Loucy (cell line): ENCODE data around the gene CHRNA1.
A peak's percentile ranks its signal among the peaks of the same experiment; 100 is the strongest.

ENCODE experiments used
- H2AFZ ChIP-seq: fragments of 200-600 bp; sonication (generic); 2 replicates; pipeline ENCODE4 v1.6.0; 2016; ENCODE audit warnings: antibody characterized with exemption, mild to moderate bottlenecking, low read length, moderate library complexity
- H3F3A ChIP-seq: fragments of 200-600 bp; 2 replicates; pipeline ENCODE4 v1.6.0; 2016; ENCODE audit warnings: antibody characterized with exemption, low read depth, mild to moderate bottlenecking
- H3K27me3 ChIP-seq: fragments of 200-600 bp; sonication (generic); 2 replicates; pipeline ENCODE4 v1.6.1; 2014; ENCODE audit warnings: low read length, mild to moderate bottlenecking; ENCODE audit not compliant: insufficient read depth, poor library complexity, severe bottlenecking
- H3K36me3 ChIP-seq: fragments of 200-600 bp; sonication (generic); 2 replicates; pipeline ENCODE4 v1.6.1; 2016; ENCODE audit warnings: low read length; ENCODE audit not compliant: insufficient read depth
- H3K4me1 ChIP-seq: fragments of 200-600 bp; sonication (generic); 2 replicates; pipeline ENCODE4 v1.5.1; 2014; ENCODE audit warnings: low read length, mild to moderate bottlenecking; ENCODE audit not compliant: insufficient read depth, poor library complexity, severe bottlenecking
- H3K4me2 ChIP-seq: fragments of 200-600 bp; sonication (generic); 2 replicates; pipeline ENCODE4 v1.6.0; 2014; ENCODE audit warnings: antibody characterized with exemption, low read length, low read depth, mild to moderate bottlenecking; ENCODE audit not compliant: poor library complexity, severe bottlenecking
- H3K4me3 ChIP-seq: fragments of 200-600 bp; sonication (generic); 2 replicates; pipeline ENCODE4 v1.5.1; 2014; ENCODE audit warnings: low read length, mild to moderate bottlenecking, mixed read lengths; ENCODE audit not compliant: poor library complexity, severe bottlenecking
- H3K79me2 ChIP-seq: fragments of 200-600 bp; sonication (generic); 2 replicates; pipeline ENCODE4 v1.6.1; 2014; ENCODE audit warnings: low read length; ENCODE audit not compliant: insufficient read depth
- H3K9ac ChIP-seq: fragments of 200-600 bp; sonication (generic); 2 replicates; pipeline ENCODE4 v1.6.0; 2014; ENCODE audit warnings: mild to moderate bottlenecking, low read depth, low read length, moderate library complexity; ENCODE audit not compliant: poor library complexity, severe bottlenecking
- H3K9me2 ChIP-seq: fragments of 200-600 bp; sonication (generic); replicated peaks from 2 replicates; pipeline ENCODE4 v1.6.1; 2016; ENCODE audit warnings: low read depth, low read length, mixed read lengths
- H3K9me3 ChIP-seq: fragments of 200-600 bp; sonication (generic); 2 replicates; pipeline ENCODE4 v1.6.1; 2014; ENCODE audit warnings: mild to moderate bottlenecking, antibody characterized with exemption, low read length, low read depth; ENCODE audit not compliant: insufficient read depth
- H4K20me1 ChIP-seq: fragments of 200-600 bp; sonication (generic); 2 replicates; pipeline ENCODE4 v1.6.0; 2014; ENCODE audit warnings: antibody characterized with exemption, low read length, mild to moderate bottlenecking; ENCODE audit not compliant: insufficient read depth, poor library complexity, severe bottlenecking
- CTCF ChIP-seq: fragments of 200-600 bp; sonication (generic); conservative IDR thresholded peaks from 2 replicates; pipeline ENCODE4 v1.5.1; 2014; ENCODE audit warnings: mild to moderate bottlenecking, antibody characterized with exemption, low read length
- EZH2phosphoT487 ChIP-seq: fragments of 200-600 bp; IDR thresholded peaks from 2 replicates; pipeline ENCODE4 v1.6.1; 2018; ENCODE audit warnings: antibody characterized with exemption, mild to moderate bottlenecking, moderate library complexity, borderline replicate concordance

CHRNA1 gene

GRCh38 chr2:174805803-174806202, 41.5 kb upstream of the CHRNA1 start:
- no peaks in the 10 kb centered on the region for H4K20me1 ChIP-seq
- no peaks in the 10 kb centered on the region for H3K79me2 ChIP-seq
- H3K4me1 ChIP-seq, result peaks cover 2% of the 10 kb centered on the region
- no peaks in the 10 kb centered on the region for H3F3A ChIP-seq
- no peak overlapping the region for H3K9ac ChIP-seq
- TF ChIP-seq EZH2phosphoT487 (no peak), CTCF (no peak)
- no peak overlapping the region for H3K4me3 ChIP-seq
- H3K36me3 ChIP-seq, result no peaks in the 10 kb centered on the region
- no peak overlapping the region for H3K4me2 ChIP-seq
- no peaks in the 10 kb centered on the region for H3K9me3 ChIP-seq
- no peaks in the 10 kb centered on the region for H3K9me2 ChIP-seq
- no peak overlapping the region for H2AFZ ChIP-seq
- no peaks in the 10 kb centered on the region for H3K27me3 ChIP-seq

- Histone ChIP-seq H4K20me1 (no peaks in the 10 kb centered on the region), H3K79me2 (no peaks in the 10 kb centered on the region), H3F3A (no peaks in the 10 kb centered on the region), H3K4me2 (no peak overlapping the region), H3K9ac (no peak overlapping the region), H3K9me2 (no peaks in the 10 kb centered on the region), H3K4me1 (peaks cover 4% of the 10 kb centered on the region), H3K9me3 (no peaks in the 10 kb centered on the region), H3K4me3 (no peak overlapping the region), H3K36me3 (no peaks in the 10 kb centered on the region), H2AFZ (no peak overlapping the region), H3K27me3 (no peaks in the 10 kb centered on the region)
- TF ChIP-seq EZH2phosphoT487 (no peak), CTCF (no peak)
These were observed 38.2 kb upstream of the CHRNA1 start for GRCh38 chr2:174802459-174802858.

GRCh38 chr2:174800436-174801205, 36.3 kb upstream of the CHRNA1 start:
- H3K4me2 ChIP-seq, result no peak overlapping the region
- TF ChIP-seq CTCF (no peak), EZH2phosphoT487 (no peak)
- peaks cover 4% of the 10 kb centered on the region for H3K4me1 ChIP-seq
- H2AFZ ChIP-seq, result peak overlapping the region; percentile 45; the same call in 1 of the 2 replicates
- no peak overlapping the region for H3K9ac ChIP-seq
- no peaks in the 10 kb centered on the region for H4K20me1 ChIP-seq
- H3K79me2 ChIP-seq, result no peaks in the 10 kb centered on the region
- H3K9me2 ChIP-seq, result no peaks in the 10 kb centered on the region
- H3K36me3 ChIP-seq, result no peaks in the 10 kb centered on the region
- H3K9me3 ChIP-seq, result no peaks in the 10 kb centered on the region
- no peaks in the 10 kb centered on the region for H3F3A ChIP-seq
- H3K27me3 ChIP-seq, result no peaks in the 10 kb centered on the region
- H3K4me3 ChIP-seq, result no peak overlapping the region
